H9 (cell line): Measurements from ENCODE around the gene HOXB1. TPM values are rescaled to one million over a fixed set of nuclear protein-coding genes. Genes with fewer than 3 reads are reported as not detected.

ENCODE experiments used
- DNase-seq: peaks from one replicate; pipeline ENCODE4 v3.0.0-alpha.2; 2017
- H2AFZ ChIP-seq: one replicate; pipeline ENCODE4 v1.6.1; 2013; ENCODE audit warnings: mild to moderate bottlenecking, low read length, control low read depth, moderate library complexity
- H2AK5ac ChIP-seq: 2 replicates; pipeline ENCODE4 v1.6.1; 2013; ENCODE audit warnings: low read length, control low read depth, mixed read lengths; ENCODE audit not compliant: insufficient read length
- H2BK120ac ChIP-seq: one replicate; pipeline ENCODE4 v1.6.1; 2013; ENCODE audit warnings: low read depth, mild to moderate bottlenecking, low read length, control low read depth, inconsistent platforms; ENCODE audit not compliant: poor library complexity, severe bottlenecking
- H2BK12ac ChIP-seq: 2 replicates; pipeline ENCODE4 v1.6.1; 2013; ENCODE audit warnings: low read length, control low read depth, mixed read lengths, low read depth; ENCODE audit not compliant: insufficient read length
- H2BK15ac ChIP-seq: 2 replicates; pipeline ENCODE4 v1.6.1; 2013; ENCODE audit warnings: low read depth, low read length, control low read depth
- H2BK20ac ChIP-seq: one replicate; pipeline ENCODE4 v1.6.1; 2013; ENCODE audit warnings: low read depth, mild to moderate bottlenecking, low read length, control low read depth, inconsistent platforms; ENCODE audit not compliant: poor library complexity, severe bottlenecking
- H2BK5ac ChIP-seq: 2 replicates; pipeline ENCODE4 v1.6.1; 2013; ENCODE audit warnings: low read length, control low read depth, mixed read lengths; ENCODE audit not compliant: insufficient read length
- H3K14ac ChIP-seq: 2 replicates; pipeline ENCODE4 v1.6.1; 2013; ENCODE audit warnings: low read length, control low read depth; ENCODE audit not compliant: insufficient read depth
- H3K18ac ChIP-seq: 2 replicates; pipeline ENCODE4 v1.6.1; 2013; ENCODE audit warnings: low read depth, mild to moderate bottlenecking, mixed read lengths, low read length, control low read depth; ENCODE audit not compliant: insufficient read length
- H3K23ac ChIP-seq: 2 replicates; pipeline ENCODE4 v1.6.1; 2013; ENCODE audit warnings: low read length, control low read depth, mixed read lengths, low read depth; ENCODE audit not compliant: insufficient read length
- H3K23me2 ChIP-seq: 2 replicates; pipeline ENCODE4 v1.6.1; 2013; ENCODE audit warnings: low read depth, mild to moderate bottlenecking, mixed read lengths, low read length, control low read depth; ENCODE audit not compliant: insufficient read length, poor library complexity, severe bottlenecking
- H3K27ac ChIP-seq: 2 replicates; pipeline ENCODE4 v1.5.1; 2013; ENCODE audit warnings: low read length, control low read depth, mixed read lengths, low read depth; ENCODE audit not compliant: insufficient read length
- H3K27me3 ChIP-seq: 2 replicates; pipeline ENCODE4 v1.6.1; 2013; ENCODE audit warnings: low read length, control low read depth, inconsistent platforms; ENCODE audit not compliant: insufficient read depth
- H3K4ac ChIP-seq: 2 replicates; pipeline ENCODE4 v1.6.1; 2013; ENCODE audit warnings: low read depth, mild to moderate bottlenecking, control low read depth, inconsistent platforms, low read length, moderate library complexity
- H3K4me1 ChIP-seq: 2 replicates; pipeline ENCODE4 v1.6.1; 2013; ENCODE audit warnings: low read length, control low read depth, inconsistent platforms; ENCODE audit not compliant: insufficient read depth
- H3K4me2 ChIP-seq: 2 replicates; pipeline ENCODE4 v1.6.1; 2013; ENCODE audit warnings: low read length, control low read depth, mixed read lengths; ENCODE audit not compliant: insufficient read length, insufficient read depth
- H3K56ac ChIP-seq: 2 replicates; pipeline ENCODE4 v1.6.1; 2013; ENCODE audit warnings: low read depth, mild to moderate bottlenecking, mixed read lengths, low read length, control low read depth; ENCODE audit not compliant: insufficient read length
- H3K79me1 ChIP-seq: 2 replicates; pipeline ENCODE4 v1.6.1; 2013; ENCODE audit warnings: low read depth, mild to moderate bottlenecking, moderate library complexity, low read length, control low read depth, inconsistent platforms; ENCODE audit not compliant: insufficient read depth, poor library complexity, severe bottlenecking
- H3K79me2 ChIP-seq: 2 replicates; pipeline ENCODE4 v1.6.1; 2013; ENCODE audit warnings: low read length, control low read depth, inconsistent platforms; ENCODE audit not compliant: insufficient read depth
- H3K9ac ChIP-seq: 2 replicates; pipeline ENCODE4 v1.6.1; 2013; ENCODE audit warnings: low read length, control low read depth, mixed read lengths; ENCODE audit not compliant: insufficient read length; ENCODE audit errors: extremely low read depth
- H3K9me3 ChIP-seq: one replicate; pipeline ENCODE4 v1.6.1; 2013; ENCODE audit warnings: low read depth, low read length, inconsistent platforms; ENCODE audit not compliant: control insufficient read depth
- H3T11ph ChIP-seq: one replicate; pipeline ENCODE4 v1.6.1; 2013; ENCODE audit warnings: mild to moderate bottlenecking, low read length, control low read depth, inconsistent platforms
- H4K20me1 ChIP-seq: one replicate; pipeline ENCODE4 v1.6.1; 2013; ENCODE audit not compliant: control insufficient read depth, insufficient read length, insufficient read depth
- H4K5ac ChIP-seq: 2 replicates; pipeline ENCODE4 v1.6.1; 2013; ENCODE audit warnings: low read depth, mild to moderate bottlenecking, mixed read lengths, low read length, control low read depth; ENCODE audit not compliant: insufficient read length
- H4K8ac ChIP-seq: replicated peaks from 2 replicates; pipeline ENCODE4 v1.6.1; 2013; ENCODE audit warnings: low read length, control low read depth, mixed read lengths, low read depth; ENCODE audit not compliant: insufficient read length
- H4K91ac ChIP-seq: 2 replicates; pipeline ENCODE4 v1.6.1; 2013; ENCODE audit warnings: low read depth, mild to moderate bottlenecking, moderate library complexity, mixed read lengths, low read length, control low read depth; ENCODE audit not compliant: insufficient read length
- H3K27ac Mint-ChIP-seq, 3 experiments: 2 replicates in 2 of 3; 3 replicates in 1 of 3; pipeline ENCODE4 v1.8.0; 2020 to 2021; ENCODE audit warnings: mixed read lengths in 3 of 3, mild to moderate bottlenecking in 1 of 3, moderate library complexity in 1 of 3
- H3K27me3 Mint-ChIP-seq: 2 replicates; pipeline ENCODE4 v1.8.0; 2021; ENCODE audit warnings: low read depth, mild to moderate bottlenecking, moderate library complexity, mixed read lengths
- H3K36me3 Mint-ChIP-seq, 3 experiments: 2 replicates in 2 of 3; 3 replicates in 1 of 3; pipeline ENCODE4 v1.8.0; 2020 to 2021; ENCODE audit warnings: low read depth in 3 of 3, mixed read lengths in 3 of 3; ENCODE audit not compliant: insufficient read depth in 1 of 3
- H3K4me1 Mint-ChIP-seq, 2 experiments: 2 replicates each; pipeline ENCODE4 v1.8.0; 2020; ENCODE audit warnings: mixed read lengths in 2 of 2
- H3K4me3 Mint-ChIP-seq, 2 experiments: 2 replicates in 1 of 2; 3 replicates in 1 of 2; pipeline ENCODE4 v1.8.0; 2020 to 2021; ENCODE audit warnings: mild to moderate bottlenecking in 2 of 2, mixed read lengths in 2 of 2, moderate library complexity in 1 of 2
- H3K9me3 Mint-ChIP-seq, 2 experiments: 2 replicates in 1 of 2; 3 replicates in 1 of 2; pipeline ENCODE4 v1.8.0; 2020; ENCODE audit warnings: mild to moderate bottlenecking in 2 of 2, mixed read lengths in 2 of 2, moderate library complexity in 1 of 2
- WGBS: extraction: QIAGEN DNeasy Blood & Tissue Kit; methylation state at CpG from one replicate; pipeline ENCODE4 v1.1.7; 2013; ENCODE audit warnings: missing lambda C conversion rate, low lambda C conversion rate, mixed read lengths; ENCODE audit not compliant: insufficient read length; ENCODE audit errors: extremely low coverage; 5-methylcytosine and 5-hydroxymethylcytosine counted together
- total RNA-seq: library from RNA; stranded (reverse); gene quantifications from 2 replicates; pipeline ENCODE4 v1.2.1, GENCODE V29; 2021
- TF ChIP-seq, protein P1 (sequence below): fragments of 200-600 bp; sonication (generic); conservative IDR thresholded peaks from 3 replicates; pipeline ENCODE4 v1.8.0; 2021; ENCODE audit warnings: antibody characterized with exemption, mild to moderate bottlenecking

HOXB1 gene
- total RNA-seq, 1 experiment from 2014 or later = not detected

DNA sequence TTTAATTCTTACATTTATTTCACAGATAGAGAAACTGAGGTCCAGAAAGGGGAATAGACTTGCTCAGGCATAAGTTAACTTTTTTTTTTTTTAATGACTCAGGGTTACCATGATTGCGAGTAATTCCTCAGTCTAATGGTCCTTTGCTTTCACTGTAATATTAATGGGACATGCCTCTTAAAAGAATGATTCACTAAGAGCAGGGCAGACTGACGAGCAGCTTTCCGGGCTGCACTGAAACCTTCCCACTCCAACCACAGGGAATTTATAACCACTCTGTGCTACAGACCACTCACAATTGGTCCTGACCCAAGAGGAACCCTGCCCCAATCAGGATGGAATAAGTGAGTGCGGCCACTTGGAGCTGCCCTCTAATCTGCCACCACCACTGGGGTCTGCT lies 8.4 kb upstream of the HOXB1 start:
- peaks cover 98% of the 10 kb centered on the region for H3K27me3 Mint-ChIP-seq
- no peak overlapping the region for H3T11ph ChIP-seq
- no peak overlapping the region for H2AK5ac ChIP-seq

More for the DNA sequence above, 8.4 kb upstream of the HOXB1 start:
- Histone ChIP-seq H3K23ac (no peak overlapping the region), H2AFZ (no peak overlapping the region), H3K56ac (no peak overlapping the region), H2BK5ac (no peak overlapping the region), H3K9ac (no peak overlapping the region), H3K27me3 (peaks cover 43% of the 10 kb centered on the region), H3K4ac (no peak overlapping the region), H3K4me2 (no peak overlapping the region), H3K9me3 (no peaks in the 10 kb centered on the region), H2BK15ac (no peak overlapping the region), H4K5ac (no peak overlapping the region), H3K23me2 (peaks cover 6% of the 10 kb centered on the region), H2BK20ac (no peak overlapping the region), H4K8ac (no peak overlapping the region), H3K79me2 (no peaks in the 10 kb centered on the region), H3K27ac (no peak overlapping the region), H3K4me1 (no peaks in the 10 kb centered on the region), H4K91ac (no peak overlapping the region), H3K79me1 (no peaks in the 10 kb centered on the region), H2BK120ac (no peak overlapping the region), H3K18ac (no peak overlapping the region), H3K14ac (no peak overlapping the region), H4K20me1 (no peaks in the 10 kb centered on the region), H2BK12ac (no peak overlapping the region)
- TF ChIP-seq, protein P1, sequence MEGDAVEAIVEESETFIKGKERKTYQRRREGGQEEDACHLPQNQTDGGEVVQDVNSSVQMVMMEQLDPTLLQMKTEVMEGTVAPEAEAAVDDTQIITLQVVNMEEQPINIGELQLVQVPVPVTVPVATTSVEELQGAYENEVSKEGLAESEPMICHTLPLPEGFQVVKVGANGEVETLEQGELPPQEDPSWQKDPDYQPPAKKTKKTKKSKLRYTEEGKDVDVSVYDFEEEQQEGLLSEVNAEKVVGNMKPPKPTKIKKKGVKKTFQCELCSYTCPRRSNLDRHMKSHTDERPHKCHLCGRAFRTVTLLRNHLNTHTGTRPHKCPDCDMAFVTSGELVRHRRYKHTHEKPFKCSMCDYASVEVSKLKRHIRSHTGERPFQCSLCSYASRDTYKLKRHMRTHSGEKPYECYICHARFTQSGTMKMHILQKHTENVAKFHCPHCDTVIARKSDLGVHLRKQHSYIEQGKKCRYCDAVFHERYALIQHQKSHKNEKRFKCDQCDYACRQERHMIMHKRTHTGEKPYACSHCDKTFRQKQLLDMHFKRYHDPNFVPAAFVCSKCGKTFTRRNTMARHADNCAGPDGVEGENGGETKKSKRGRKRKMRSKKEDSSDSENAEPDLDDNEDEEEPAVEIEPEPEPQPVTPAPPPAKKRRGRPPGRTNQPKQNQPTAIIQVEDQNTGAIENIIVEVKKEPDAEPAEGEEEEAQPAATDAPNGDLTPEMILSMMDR = no peak
- DNase-seq = no peak
- Mint-ChIP-seq H3K4me3 (no peak overlapping the region), H3K36me3 (no peaks in the 10 kb centered on the region; a peak in 1 of 7 replicates), H3K9me3 (peaks cover 0 to 7% of the 10 kb centered on the region in 2 experiments; a peak in 2 of 5 replicates), H3K27ac (no peak overlapping the region), H3K4me1 (peaks cover 12 to 24% of the 10 kb centered on the region in 2 experiments)
- WGBS = no CpG with 5 or more reads among the region's 4 CpGs
